ENCODE measurements around the gene LRPPRC. TPM values are rescaled to one million over a fixed set of nuclear protein-coding genes. Genes with fewer than 3 reads are reported as not detected.

LRPPRC gene
- total and polyA plus RNA-seq, 9 of the 15 experiments (the other 6 are each of a cell fraction or from before 2014, with no cell fraction given) = 41.5 to 214 (median 138) TPM

DNA sequence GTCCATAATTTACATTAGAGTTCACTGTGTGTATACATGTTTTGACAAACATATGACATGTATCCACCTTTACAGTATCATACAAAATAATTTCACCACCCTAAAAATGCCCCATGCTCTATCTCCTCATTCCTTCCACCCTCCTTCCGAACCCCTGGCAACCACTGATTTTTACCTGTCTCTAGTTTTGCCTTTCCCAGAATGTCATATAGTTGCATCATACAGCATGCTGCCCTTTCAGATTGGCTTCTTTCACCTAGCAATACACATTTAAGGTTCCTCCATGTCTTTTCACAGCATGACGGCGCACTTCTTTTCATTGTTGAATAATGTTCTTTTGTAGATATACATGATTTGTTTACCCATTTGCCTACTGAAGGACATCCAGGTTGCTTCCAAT, 10.4 kb downstream of the LRPPRC start (continued):
- TF ChIP-seq ZNF263 (CRISPR knock-in tag; IDR thresholded peaks at IDR 0.05; ENCODE audit: borderline replicate concordance) = no peak
- TF ChIP-seq TRIM28 (IDR thresholded peaks at IDR 0.05) = no peak
- peak; percentile 79; the same call in 1 of the 2 replicates for TF ChIP-seq THRB (CRISPR knock-in tag; conservative IDR thresholded peaks at IDR 0.05)
- no peak for TF ChIP-seq NR2C2 (CRISPR knock-in tag; IDR thresholded peaks at IDR 0.05)
- peak; percentile 41; the same call in 1 of the 2 replicates for TF ChIP-seq NR2C2 (tag; IDR thresholded peaks at IDR 0.05)
- TF ChIP-seq ZNF584 (CRISPR knock-in tag; IDR thresholded peaks at IDR 0.05; ENCODE audit: low read depth) = peak; percentile 90
- TF ChIP-seq, protein P1, sequence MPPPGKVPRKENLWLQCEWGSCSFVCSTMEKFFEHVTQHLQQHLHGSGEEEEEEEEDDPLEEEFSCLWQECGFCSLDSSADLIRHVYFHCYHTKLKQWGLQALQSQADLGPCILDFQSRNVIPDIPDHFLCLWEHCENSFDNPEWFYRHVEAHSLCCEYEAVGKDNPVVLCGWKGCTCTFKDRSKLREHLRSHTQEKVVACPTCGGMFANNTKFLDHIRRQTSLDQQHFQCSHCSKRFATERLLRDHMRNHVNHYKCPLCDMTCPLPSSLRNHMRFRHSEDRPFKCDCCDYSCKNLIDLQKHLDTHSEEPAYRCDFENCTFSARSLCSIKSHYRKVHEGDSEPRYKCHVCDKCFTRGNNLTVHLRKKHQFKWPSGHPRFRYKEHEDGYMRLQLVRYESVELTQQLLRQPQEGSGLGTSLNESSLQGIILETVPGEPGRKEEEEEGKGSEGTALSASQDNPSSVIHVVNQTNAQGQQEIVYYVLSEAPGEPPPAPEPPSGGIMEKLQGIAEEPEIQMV (tag; conservative IDR thresholded peaks at IDR 0.05; ENCODE audit: low read depth) = 0 out of 2 replicates have a peak, but pooled peaks have one; percentile 12
- no peak for TF ChIP-seq SAFB2 (IDR thresholded peaks at IDR 0.05; ENCODE audit: borderline replicate concordance, low read depth, low read length, severe bottlenecking)
- peak; percentile 54; the same call in 1 of the 2 replicates for TF ChIP-seq MGA (IDR thresholded peaks at IDR 0.05)
- no peak for TF ChIP-seq ZNF174 (CRISPR knock-in tag; IDR thresholded peaks at IDR 0.05)
- no peak for TF ChIP-seq PREB (CRISPR knock-in tag; IDR thresholded peaks at IDR 0.05)
- 0 out of 2 replicates have a peak, but pooled peaks have one; percentile 31 for TF ChIP-seq ARID1B (IDR thresholded peaks at IDR 0.05)
- TF ChIP-seq ZNF764 (CRISPR knock-in tag; IDR thresholded peaks at IDR 0.05; ENCODE audit: low read depth) = no peak

All from K562 (cell line).